BLaER1 (cell line): Measurements from ENCODE around the gene ADAMTSL3.

Experiments used
- H3K27ac ChIP-seq: shearing (Covaris generic); formaldehyde crosslinking; 2 replicates; pipeline ENCODE4 v1.8.1; 2022
- H3K27me3 ChIP-seq: shearing (Covaris generic); formaldehyde crosslinking; 2 replicates; pipeline ENCODE4 v1.8.1; 2022
- H3K36me3 ChIP-seq: shearing (Covaris generic); formaldehyde crosslinking; 2 replicates; pipeline ENCODE4 v1.8.1; 2022
- H3K4me1 ChIP-seq: shearing (Covaris generic); formaldehyde crosslinking; 2 replicates; pipeline ENCODE4 v1.8.1; 2022
- H3K4me2 ChIP-seq: shearing (Covaris generic); formaldehyde crosslinking; 2 replicates; pipeline ENCODE4 v1.8.1; 2022
- H3K4me3 ChIP-seq: shearing (Covaris generic); formaldehyde crosslinking; 2 replicates; pipeline ENCODE4 v1.8.1; 2022
- H3K9ac ChIP-seq: shearing (Covaris generic); formaldehyde crosslinking; 2 replicates; pipeline ENCODE4 v1.8.1; 2022
- H3K9me3 ChIP-seq: shearing (Covaris generic); formaldehyde crosslinking; 2 replicates; pipeline ENCODE4 v1.8.1; 2022
- H4K20me1 ChIP-seq: shearing (Covaris generic); formaldehyde crosslinking; 2 replicates; pipeline ENCODE4 v1.8.1; 2022
- Cebpa-rat ChIP-seq: shearing (Covaris generic); IDR thresholded peaks from 2 replicates; pipeline ENCODE4 v1.8.1; 2022

Gene ADAMTSL3

DNA sequence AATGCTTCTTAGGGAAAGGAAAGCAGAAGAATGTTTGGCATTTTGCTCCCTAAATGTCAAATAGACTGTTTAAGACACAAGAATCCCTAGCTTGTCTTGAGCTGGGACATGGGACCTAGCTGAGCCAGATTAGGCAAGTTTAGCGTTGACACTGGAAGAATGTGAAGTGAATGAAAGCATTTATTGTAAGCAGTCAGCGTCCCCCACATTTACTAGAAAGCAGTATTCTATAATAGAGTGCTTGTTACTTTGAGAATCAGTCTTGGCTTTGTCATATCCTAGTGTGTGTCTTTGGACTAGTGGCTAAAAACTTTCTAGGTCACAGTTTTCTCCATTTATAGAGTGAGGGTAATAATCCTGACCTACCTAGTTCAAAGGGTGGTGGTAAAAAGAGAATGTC, 161.6 kb downstream of the ADAMTSL3 start:
- TF ChIP-seq Cebpa-rat, result no peak
- H4K20me1 ChIP-seq, result no peaks in the 10 kb centered on the region
- no peak overlapping the region for H3K9ac ChIP-seq
- no peak overlapping the region for H3K4me2 ChIP-seq
- no peak overlapping the region for H3K27ac ChIP-seq
- H3K4me3 ChIP-seq, result no peak overlapping the region
- no peaks in the 10 kb centered on the region for H3K4me1 ChIP-seq
- H3K9me3 ChIP-seq, result no peaks in the 10 kb centered on the region
- no peaks in the 10 kb centered on the region for H3K27me3 ChIP-seq
- H3K36me3 ChIP-seq, result no peaks in the 10 kb centered on the region

DNA sequence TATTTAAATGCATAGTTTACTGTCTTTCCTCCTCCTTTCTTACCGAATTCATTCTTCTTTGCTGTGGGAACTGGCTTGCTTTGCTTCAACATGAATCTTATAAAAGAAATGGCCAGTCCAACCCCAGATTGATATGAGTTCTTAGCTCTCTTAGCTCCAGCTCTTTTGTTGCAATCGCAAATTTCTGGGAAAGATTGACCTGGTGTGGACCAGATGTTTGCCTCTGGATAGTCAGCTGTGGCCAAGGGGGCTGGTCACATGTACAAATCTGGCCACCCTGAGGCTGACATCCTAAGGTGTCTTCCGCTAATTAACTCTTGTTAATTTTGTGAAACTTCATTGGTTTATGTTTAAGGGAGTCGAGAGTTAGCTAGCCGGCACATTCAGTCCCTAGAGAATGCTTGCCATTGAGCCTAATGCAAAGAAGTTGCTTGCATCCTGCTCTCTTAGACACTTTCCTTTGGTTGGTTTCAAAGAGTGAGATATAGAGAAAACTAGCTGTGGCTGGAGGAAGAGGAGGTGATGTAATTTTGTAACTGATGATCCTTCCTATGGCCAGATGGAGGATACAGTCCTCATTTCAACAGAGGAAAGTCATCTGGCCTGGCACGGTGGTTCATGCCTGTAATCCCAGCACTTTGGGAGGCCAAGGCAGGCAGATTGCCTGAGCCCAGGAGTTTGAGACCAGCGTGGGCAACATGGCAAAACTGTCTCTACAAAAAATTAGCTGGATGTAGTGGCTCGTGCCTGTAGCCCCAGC, 162.4 kb downstream of the ADAMTSL3 start:
- Histone ChIP-seq H3K4me1 (no peaks in the 10 kb centered on the region), H3K4me3 (no peak overlapping the region), H3K9me3 (no peaks in the 10 kb centered on the region), H3K36me3 (no peaks in the 10 kb centered on the region), H4K20me1 (no peaks in the 10 kb centered on the region), H3K27ac (no peak overlapping the region), H3K27me3 (no peaks in the 10 kb centered on the region), H3K9ac (no peak overlapping the region), H3K4me2 (no peak overlapping the region)
- no peak for TF ChIP-seq Cebpa-rat

GRCh38 chr15:83818591-83818990, 164.7 kb downstream of the ADAMTSL3 start:
- H3K9me3 ChIP-seq, result no peaks in the 10 kb centered on the region
- H3K36me3 ChIP-seq, result no peaks in the 10 kb centered on the region
- H3K27ac ChIP-seq, result no peak overlapping the region
- no peak for TF ChIP-seq Cebpa-rat
- no peaks in the 10 kb centered on the region for H4K20me1 ChIP-seq
- H3K9ac ChIP-seq, result no peak overlapping the region
- H3K27me3 ChIP-seq, result no peaks in the 10 kb centered on the region
- H3K4me3 ChIP-seq, result no peak overlapping the region
- no peak overlapping the region for H3K4me2 ChIP-seq
- no peaks in the 10 kb centered on the region for H3K4me1 ChIP-seq

DNA sequence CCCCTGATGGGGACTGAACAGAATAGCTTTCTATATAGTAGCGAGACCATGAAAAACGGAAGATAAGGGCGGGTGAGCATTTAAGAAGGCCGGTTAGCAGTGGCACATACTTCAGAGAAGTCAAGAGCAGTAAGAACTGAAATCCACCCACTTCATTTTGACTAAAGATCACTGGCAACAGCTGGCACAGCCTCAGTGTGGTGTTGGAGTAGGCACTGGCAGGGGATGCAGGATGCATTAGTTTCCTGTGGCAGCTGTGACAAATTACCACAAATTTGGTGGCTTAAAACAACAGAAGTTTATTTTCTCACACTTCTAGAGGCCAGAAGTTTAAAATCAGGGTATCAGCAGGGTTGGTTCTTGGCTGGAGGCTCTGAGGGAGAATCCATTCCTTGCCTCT, 176.5 kb downstream of the ADAMTSL3 start:
- H3K36me3 ChIP-seq, result no peaks in the 10 kb centered on the region
- H3K27me3 ChIP-seq, result no peaks in the 10 kb centered on the region
- no peak overlapping the region for H3K4me3 ChIP-seq
- no peaks in the 10 kb centered on the region for H3K9me3 ChIP-seq
- H4K20me1 ChIP-seq, result no peaks in the 10 kb centered on the region
- H3K27ac ChIP-seq, result no peak overlapping the region
- no peak for TF ChIP-seq Cebpa-rat
- H3K4me2 ChIP-seq, result no peak overlapping the region
- H3K4me1 ChIP-seq, result no peaks in the 10 kb centered on the region
- no peak overlapping the region for H3K9ac ChIP-seq

DNA sequence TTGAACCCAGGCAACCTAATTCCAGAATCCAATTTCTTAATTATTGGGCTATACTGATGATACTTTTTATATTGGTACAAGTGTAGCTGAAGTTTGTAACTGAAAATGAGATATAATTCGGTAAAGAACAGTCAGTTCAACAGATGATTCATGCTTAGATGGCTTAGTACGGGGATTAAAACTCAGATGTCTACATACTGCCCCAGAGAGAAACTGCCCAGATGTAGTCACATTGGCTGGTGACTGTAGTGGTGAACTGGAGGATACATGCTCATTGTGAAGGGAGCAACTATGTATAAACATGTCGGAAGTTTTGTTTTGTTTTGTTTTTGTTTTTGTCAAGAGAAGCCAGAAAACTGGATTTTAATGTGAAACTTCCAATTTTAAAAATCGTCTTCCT, 179.6 kb downstream of the ADAMTSL3 start:
- no peak overlapping the region for H3K4me3 ChIP-seq
- no peaks in the 10 kb centered on the region for H3K27me3 ChIP-seq
- no peak overlapping the region for H3K4me2 ChIP-seq
- H4K20me1 ChIP-seq, result no peaks in the 10 kb centered on the region
- no peaks in the 10 kb centered on the region for H3K36me3 ChIP-seq
- H3K27ac ChIP-seq, result no peak overlapping the region
- H3K4me1 ChIP-seq, result no peaks in the 10 kb centered on the region
- no peaks in the 10 kb centered on the region for H3K9me3 ChIP-seq
- no peak overlapping the region for H3K9ac ChIP-seq
- no peak for TF ChIP-seq Cebpa-rat

- Histone ChIP-seq H3K4me3 (no peak overlapping the region), H3K4me2 (no peak overlapping the region), H3K4me1 (no peaks in the 10 kb centered on the region), H3K36me3 (no peaks in the 10 kb centered on the region), H4K20me1 (no peaks in the 10 kb centered on the region), H3K27ac (no peak overlapping the region), H3K27me3 (no peaks in the 10 kb centered on the region), H3K9me3 (no peaks in the 10 kb centered on the region), H3K9ac (no peak overlapping the region)
- TF ChIP-seq Cebpa-rat, result no peak
Observed at GRCh38 chr15:83835479-83835878, 181.6 kb downstream of the ADAMTSL3 start.

DNA sequence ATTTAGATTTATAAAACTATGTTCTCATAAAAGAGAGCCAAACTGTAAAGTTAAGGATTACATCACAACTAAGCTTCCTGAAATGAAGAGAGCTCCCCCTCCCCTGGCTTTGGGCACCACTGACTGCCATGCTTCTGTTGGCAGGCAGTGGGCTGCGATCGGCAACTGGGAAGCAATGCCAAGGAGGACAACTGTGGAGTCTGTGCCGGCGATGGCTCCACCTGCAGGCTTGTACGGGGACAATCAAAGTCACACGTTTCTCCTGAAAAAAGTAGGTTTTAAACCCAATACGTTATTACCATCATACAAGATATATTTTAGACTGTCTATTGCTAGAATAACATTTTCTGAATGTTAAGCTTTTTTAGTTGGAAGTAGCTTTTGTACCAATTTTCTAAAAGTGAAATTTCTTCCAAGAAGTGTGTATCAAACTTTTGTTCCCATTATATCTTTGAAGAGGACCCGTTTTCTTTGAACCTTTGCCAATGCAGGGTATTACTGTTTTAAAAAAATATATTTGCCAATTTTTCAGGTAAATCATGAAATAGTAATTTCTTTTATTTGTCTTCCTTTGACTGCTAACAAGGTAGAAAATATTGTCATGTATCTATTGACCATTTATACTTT, 184.1 kb downstream of the ADAMTSL3 start:
- H3K27ac ChIP-seq, result no peak overlapping the region
- H3K9me3 ChIP-seq, result no peaks in the 10 kb centered on the region
- no peaks in the 10 kb centered on the region for H3K4me1 ChIP-seq
- H3K4me2 ChIP-seq, result no peak overlapping the region
- H3K4me3 ChIP-seq, result no peak overlapping the region
- no peak for TF ChIP-seq Cebpa-rat
- H3K27me3 ChIP-seq, result no peaks in the 10 kb centered on the region
- no peak overlapping the region for H3K9ac ChIP-seq
- H3K36me3 ChIP-seq, result no peaks in the 10 kb centered on the region
- H4K20me1 ChIP-seq, result no peaks in the 10 kb centered on the region

DNA sequence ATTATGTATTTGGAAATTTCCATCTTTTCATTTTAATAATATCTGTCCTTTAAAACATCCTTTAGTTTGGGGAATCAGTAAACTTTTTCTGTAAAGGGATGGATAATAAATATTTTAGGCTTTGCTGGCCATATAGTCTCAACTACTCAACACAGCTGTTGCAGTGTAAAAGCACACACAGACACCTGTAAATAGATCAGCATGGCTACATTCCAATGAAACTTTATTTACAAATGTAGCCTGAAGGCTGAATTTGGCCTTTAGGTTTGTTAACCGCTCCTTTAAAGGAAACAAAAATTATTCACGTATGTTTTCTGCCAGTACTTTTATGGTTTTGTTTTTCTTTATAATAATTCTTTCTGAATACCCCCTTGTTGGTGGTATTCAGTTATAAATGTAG, 184.8 kb downstream of the ADAMTSL3 start:
- Histone ChIP-seq H3K4me3 (no peak overlapping the region), H3K4me2 (no peak overlapping the region), H3K27ac (no peak overlapping the region), H4K20me1 (no peaks in the 10 kb centered on the region), H3K36me3 (no peaks in the 10 kb centered on the region), H3K9ac (no peak overlapping the region), H3K27me3 (no peaks in the 10 kb centered on the region), H3K9me3 (no peaks in the 10 kb centered on the region), H3K4me1 (no peaks in the 10 kb centered on the region)
- no peak for TF ChIP-seq Cebpa-rat

GRCh38 chr15:83842281-83842680, 188.4 kb downstream of the ADAMTSL3 start:
- no peaks in the 10 kb centered on the region for H3K36me3 ChIP-seq
- H3K4me3 ChIP-seq, result no peak overlapping the region
- H3K9me3 ChIP-seq, result no peaks in the 10 kb centered on the region
- H3K27ac ChIP-seq, result no peak overlapping the region
- H4K20me1 ChIP-seq, result no peaks in the 10 kb centered on the region
- H3K4me2 ChIP-seq, result no peak overlapping the region
- no peak overlapping the region for H3K9ac ChIP-seq
- no peaks in the 10 kb centered on the region for H3K27me3 ChIP-seq
- no peaks in the 10 kb centered on the region for H3K4me1 ChIP-seq
- TF ChIP-seq Cebpa-rat, result no peak

GRCh38 chr15:83843471-83843871, 189.5 kb downstream of the ADAMTSL3 start:
- Histone ChIP-seq H3K4me1 (no peaks in the 10 kb centered on the region), H3K4me2 (no peak overlapping the region), H4K20me1 (no peaks in the 10 kb centered on the region), H3K27me3 (no peaks in the 10 kb centered on the region), H3K9me3 (no peaks in the 10 kb centered on the region), H3K27ac (no peak overlapping the region), H3K4me3 (no peak overlapping the region), H3K9ac (no peak overlapping the region), H3K36me3 (no peaks in the 10 kb centered on the region)
- no peak for TF ChIP-seq Cebpa-rat
